GM18873 (cell line): ENCODE measurements around the gene AHRR.
"Not testable (repeated sequence)": the region's sequence is repeated elsewhere in the genome, so short reads cannot be mapped to it uniquely, and the experiment has no call there.

Experiments
- ATAC-seq: cut with Tn5 transposase; IDR thresholded peaks from one replicate; pipeline ENCODE4 v1.9.1; 2021; ENCODE audit warnings: mild to moderate bottlenecking, moderate library complexity, moderate number of reproducible peaks; ENCODE audit not compliant: unreplicated experiment, low FRiP score

Gene AHRR

GRCh38 chr5:375921-376798 lies 54.6 kb downstream of the AHRR start:
- no peak for ATAC-seq

- no peak for ATAC-seq
Observed at GRCh38 chr5:376799-377325, 55.3 kb downstream of the AHRR start.

GRCh38 chr5:377326-377981 lies 55.9 kb downstream of the AHRR start:
- no peak for ATAC-seq

GRCh38 chr5:378301-378891 lies 56.9 kb downstream of the AHRR start:
- ATAC-seq = no peak

GRCh38 chr5:378976-379742 lies 57.6 kb downstream of the AHRR start:
- ATAC-seq = no peak

GRCh38 chr5:380701-381309 lies 59.3 kb downstream of the AHRR start:
- ATAC-seq = no peak

- ATAC-seq = no peak
Observed at GRCh38 chr5:383066-383465, 61.6 kb downstream of the AHRR start.

GRCh38 chr5:383621-384020 lies 62.1 kb downstream of the AHRR start:
- no peak for ATAC-seq

GRCh38 chr5:384576-384975 lies 63.1 kb downstream of the AHRR start:
- not testable (repeated sequence) for ATAC-seq

- ATAC-seq = no peak
Observed at GRCh38 chr5:385321-385720, 63.8 kb downstream of the AHRR start.

- no peak for ATAC-seq
Observed at GRCh38 chr5:386432-387341, 65.2 kb downstream of the AHRR start.

GRCh38 chr5:387491-388265 lies 66.2 kb downstream of the AHRR start:
- no peak for ATAC-seq

GRCh38 chr5:388266-389196 lies 67.0 kb downstream of the AHRR start:
- ATAC-seq = no peak

GRCh38 chr5:389197-389821 lies 67.8 kb downstream of the AHRR start:
- ATAC-seq = no peak

- ATAC-seq = no peak
Observed at GRCh38 chr5:389891-390622, 68.5 kb downstream of the AHRR start.
